ENCODE measurements around the gene BCR.
"Not testable (repeated sequence)": the region's sequence is repeated elsewhere in the genome, so short reads cannot be mapped to it uniquely, and the experiment has no call there.

Gene BCR

DNA sequence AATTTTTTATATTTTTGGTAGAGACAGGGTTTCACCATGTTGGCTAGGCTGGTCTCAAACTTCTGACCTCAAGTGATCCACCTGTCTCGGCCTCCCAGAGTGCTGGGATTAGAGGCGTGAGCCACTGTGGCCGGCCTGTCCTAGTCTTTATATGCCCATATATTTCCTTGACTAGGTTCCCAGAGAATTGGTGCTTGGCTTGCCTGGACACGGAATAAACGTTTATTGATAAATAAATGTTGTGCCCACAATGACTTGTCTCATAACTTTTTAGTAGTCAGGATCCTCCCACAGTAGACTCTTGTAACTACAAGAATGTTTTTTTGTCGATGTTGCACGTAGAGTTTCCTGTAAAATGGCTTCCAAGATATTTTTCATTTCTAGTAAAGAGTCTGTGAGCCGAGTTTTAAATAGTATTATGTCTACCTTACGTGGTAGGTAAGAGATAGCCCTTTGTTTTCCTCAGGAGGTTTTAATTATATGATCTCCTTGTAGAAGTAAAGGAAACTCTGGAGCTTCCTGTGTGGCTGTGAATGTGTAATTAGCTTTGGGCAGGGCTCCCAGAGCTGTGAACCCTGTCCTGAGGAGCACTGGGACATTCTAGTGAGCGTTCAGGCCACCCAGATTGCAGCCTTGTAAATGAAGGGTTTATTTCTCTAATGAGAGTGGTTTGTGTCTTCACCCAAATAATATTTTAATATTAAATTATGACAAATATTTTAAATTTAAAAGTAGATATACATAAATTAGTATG lies 161.8 kb downstream of the BCR start:
- H2AK5ac ChIP-seq (ENCODE audit: low read length); H3K4me1 ChIP-seq (ENCODE audit: control insufficient read depth, low read depth, low read length); H2BK15ac ChIP-seq (replicated peaks; ENCODE audit: low read depth); H2BK5ac ChIP-seq (ENCODE audit: low read length); H4K8ac ChIP-seq (ENCODE audit: low read depth, low read length); H3K23ac ChIP-seq (ENCODE audit: low read length); DNase-seq; H2BK120ac ChIP-seq (ENCODE audit: low read depth, low read length); H3K36me3 ChIP-seq (ENCODE audit: control insufficient read depth, insufficient read depth, low read length); H3K9ac ChIP-seq (ENCODE audit: low read length); H3K4me3 ChIP-seq (ENCODE audit: low read length); H4K5ac ChIP-seq (ENCODE audit: low read length); H3K79me2 ChIP-seq (ENCODE audit: control insufficient read depth, insufficient read depth, low read length); H3K56ac ChIP-seq (ENCODE audit: low read length); H3K18ac ChIP-seq (ENCODE audit: low read length); H3K79me1 ChIP-seq (ENCODE audit: low read length); H3K27ac ChIP-seq (ENCODE audit: low read depth, low read length); H3K27me3 ChIP-seq (ENCODE audit: insufficient read depth, low read length, poor library complexity); H3K4ac ChIP-seq (ENCODE audit: low read depth, low read length); H3K4me2 ChIP-seq (ENCODE audit: low read length): not testable (repeated sequence)
- WGBS (ENCODE audit: extremely low coverage, insufficient coverage, low lambda C conversion rate): no CpG with 5 or more reads among the region's 10 CpGs

DNA sequence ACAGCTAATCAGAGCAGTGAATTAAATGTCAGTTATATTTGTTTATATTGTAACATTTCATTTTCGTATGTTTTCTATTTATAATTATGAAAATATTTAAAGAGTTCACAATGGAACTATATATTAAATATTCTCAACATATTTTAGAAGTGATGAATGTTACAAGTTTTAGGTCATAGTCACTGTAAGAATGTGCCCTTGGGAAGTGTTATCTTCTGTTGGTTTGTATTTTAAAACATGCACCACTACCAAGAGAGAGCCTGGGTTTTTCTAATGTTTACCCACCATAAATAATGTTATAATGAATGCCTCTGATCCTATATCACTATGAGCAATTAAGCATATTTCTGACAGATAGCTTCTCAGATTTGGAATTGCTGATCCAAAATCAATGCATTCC lies 171.0 kb downstream of the BCR start:
- H3K79me1 ChIP-seq (ENCODE audit: low read length): no peaks in the 10 kb centered on the region
- H2BK15ac ChIP-seq (replicated peaks; ENCODE audit: low read depth): no peak overlapping the region
- H3K4me1 ChIP-seq (ENCODE audit: control insufficient read depth, low read depth, low read length): no peaks in the 10 kb centered on the region
- H2AK5ac ChIP-seq (ENCODE audit: low read length): no peak overlapping the region
- no peaks in the 10 kb centered on the region for H3K79me2 ChIP-seq (ENCODE audit: control insufficient read depth, insufficient read depth, low read length)
- H3K18ac ChIP-seq (ENCODE audit: low read length): no peak overlapping the region
- no peak for DNase-seq
- no peak overlapping the region for H2BK120ac ChIP-seq (ENCODE audit: low read depth, low read length)
- no peak overlapping the region for H3K4ac ChIP-seq (ENCODE audit: low read depth, low read length)
- H3K9ac ChIP-seq (ENCODE audit: low read length): no peak overlapping the region
- H3K4me3 ChIP-seq (ENCODE audit: low read length): no peak overlapping the region
- no CpG with 5 or more reads among the region's 1 CpG for WGBS (ENCODE audit: extremely low coverage, insufficient coverage, low lambda C conversion rate)
- H3K36me3 ChIP-seq (ENCODE audit: control insufficient read depth, insufficient read depth, low read length): no peaks in the 10 kb centered on the region
- H3K27me3 ChIP-seq (ENCODE audit: insufficient read depth, low read length, poor library complexity): peaks cover 2% of the 10 kb centered on the region
- H4K8ac ChIP-seq (ENCODE audit: low read depth, low read length): no peak overlapping the region
- H4K5ac ChIP-seq (ENCODE audit: low read length): no peak overlapping the region
- H3K4me2 ChIP-seq (ENCODE audit: low read length): no peak overlapping the region
- no peak overlapping the region for H3K56ac ChIP-seq (ENCODE audit: low read length)
- H2BK5ac ChIP-seq (ENCODE audit: low read length): no peak overlapping the region
- no peak overlapping the region for H3K23ac ChIP-seq (ENCODE audit: low read length)
- H3K27ac ChIP-seq (ENCODE audit: low read depth, low read length): no peak overlapping the region

DNA sequence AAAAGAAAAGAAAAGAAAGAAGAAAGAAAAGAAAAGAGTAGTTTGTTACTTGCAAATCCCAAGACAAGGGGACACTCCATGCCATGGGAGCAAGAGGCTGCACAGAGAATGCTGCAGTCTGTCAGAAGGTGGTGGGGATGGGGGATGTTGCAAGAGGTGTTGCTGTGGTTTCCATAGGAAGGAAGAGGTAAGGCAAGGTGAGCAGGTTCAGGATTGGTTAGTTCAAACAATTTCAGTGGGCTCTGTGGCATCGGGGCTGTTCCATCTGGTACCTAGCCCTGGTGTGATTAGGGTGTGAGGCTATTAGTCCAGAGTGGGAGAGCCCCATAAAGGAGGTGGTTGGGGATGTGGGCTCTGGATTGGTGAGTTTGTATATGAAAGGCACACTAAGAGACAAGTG lies 172.7 kb downstream of the BCR start:
- Histone ChIP-seq H3K9ac (ENCODE audit: low read length) (no peak overlapping the region), H2BK15ac (replicated peaks; ENCODE audit: low read depth) (no peak overlapping the region), H4K8ac (ENCODE audit: low read depth, low read length) (no peak overlapping the region), H3K56ac (ENCODE audit: low read length) (no peak overlapping the region), H4K5ac (ENCODE audit: low read length) (no peak overlapping the region), H3K27me3 (ENCODE audit: insufficient read depth, low read length, poor library complexity) (peaks cover 2% of the 10 kb centered on the region), H2AK5ac (ENCODE audit: low read length) (no peak overlapping the region), H3K79me2 (ENCODE audit: control insufficient read depth, insufficient read depth, low read length) (no peaks in the 10 kb centered on the region), H2BK5ac (ENCODE audit: low read length) (no peak overlapping the region), H3K36me3 (ENCODE audit: control insufficient read depth, insufficient read depth, low read length) (no peaks in the 10 kb centered on the region), H3K4me3 (ENCODE audit: low read length) (no peak overlapping the region), H3K4me1 (ENCODE audit: control insufficient read depth, low read depth, low read length) (no peaks in the 10 kb centered on the region), H3K4me2 (ENCODE audit: low read length) (no peak overlapping the region), H2BK120ac (ENCODE audit: low read depth, low read length) (no peak overlapping the region), H3K27ac (ENCODE audit: low read depth, low read length) (no peak overlapping the region), H3K18ac (ENCODE audit: low read length) (no peak overlapping the region), H3K4ac (ENCODE audit: low read depth, low read length) (no peak overlapping the region), H3K23ac (ENCODE audit: low read length) (no peak overlapping the region), H3K79me1 (ENCODE audit: low read length) (no peaks in the 10 kb centered on the region)
- WGBS (ENCODE audit: extremely low coverage, insufficient coverage, low lambda C conversion rate): no CpG with 5 or more reads among the region's 1 CpG
- DNase-seq: no peak

DNA sequence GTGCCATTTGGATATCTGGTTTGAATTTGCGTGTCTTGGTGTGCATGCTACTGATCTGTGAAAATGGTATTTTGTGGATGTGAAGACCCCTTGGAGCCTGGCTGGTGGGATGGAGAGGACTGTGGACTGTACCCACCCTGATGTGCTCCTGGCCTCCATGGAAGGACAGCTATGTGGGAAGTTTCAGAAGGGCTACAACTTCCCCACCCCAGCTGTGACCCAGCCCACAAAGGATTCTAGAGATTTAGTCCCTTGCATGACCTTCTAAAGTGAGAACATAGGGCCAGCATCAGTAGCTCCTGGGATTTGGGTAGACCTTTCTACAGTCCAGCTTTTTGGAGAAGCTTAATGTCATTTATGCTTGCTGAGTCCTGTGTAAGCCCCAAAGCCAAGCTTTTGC lies 173.4 kb downstream of the BCR start:
- DNase-seq: no peak
- no peak overlapping the region for H4K8ac ChIP-seq (ENCODE audit: low read depth, low read length)

DNA sequence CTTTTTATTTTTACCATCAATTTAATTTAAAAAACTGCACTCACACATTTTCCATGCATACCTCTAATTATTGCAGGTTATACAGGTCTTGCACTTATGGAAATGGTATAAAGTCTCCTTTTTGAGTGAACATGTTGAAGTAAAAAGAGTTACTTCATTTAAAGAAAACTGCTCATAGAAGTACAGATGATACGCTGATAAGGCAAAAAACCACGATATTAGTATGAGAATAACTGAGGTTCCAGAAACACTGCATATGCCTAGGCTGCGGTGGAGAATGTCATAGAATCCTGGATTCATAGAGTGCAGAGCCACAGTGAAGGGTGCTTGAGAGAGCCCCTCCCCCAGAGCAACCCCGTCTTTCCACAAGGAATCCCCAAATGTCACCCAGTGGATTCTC lies 175.8 kb downstream of the BCR start:
- WGBS (ENCODE audit: extremely low coverage, insufficient coverage, low lambda C conversion rate): no CpG with 5 or more reads among the region's 4 CpGs
- Histone ChIP-seq H3K27ac (ENCODE audit: low read depth, low read length) (no peak overlapping the region), H2BK120ac (ENCODE audit: low read depth, low read length) (no peak overlapping the region), H3K9ac (ENCODE audit: low read length) (no peak overlapping the region), H3K56ac (ENCODE audit: low read length) (no peak overlapping the region), H2BK5ac (ENCODE audit: low read length) (no peak overlapping the region), H3K27me3 (ENCODE audit: insufficient read depth, low read length, poor library complexity) (peaks cover 5% of the 10 kb centered on the region), H3K18ac (ENCODE audit: low read length) (no peak overlapping the region), H4K8ac (ENCODE audit: low read depth, low read length) (no peak overlapping the region), H3K4me1 (ENCODE audit: control insufficient read depth, low read depth, low read length) (no peaks in the 10 kb centered on the region), H2AK5ac (ENCODE audit: low read length) (no peak overlapping the region), H2BK15ac (replicated peaks; ENCODE audit: low read depth) (no peak overlapping the region), H4K5ac (ENCODE audit: low read length) (no peak overlapping the region), H3K36me3 (ENCODE audit: control insufficient read depth, insufficient read depth, low read length) (no peaks in the 10 kb centered on the region), H3K4ac (ENCODE audit: low read depth, low read length) (no peak overlapping the region), H3K4me2 (ENCODE audit: low read length) (no peak overlapping the region), H3K79me1 (ENCODE audit: low read length) (no peaks in the 10 kb centered on the region), H3K23ac (ENCODE audit: low read length) (no peak overlapping the region), H3K4me3 (ENCODE audit: low read length) (no peak overlapping the region), H3K79me2 (ENCODE audit: control insufficient read depth, insufficient read depth, low read length) (no peaks in the 10 kb centered on the region)
- no peak for DNase-seq

More for the DNA sequence above, 173.4 kb downstream of the BCR start:
- H3K79me2 ChIP-seq (ENCODE audit: control insufficient read depth, insufficient read depth, low read length): no peaks in the 10 kb centered on the region
- H2BK15ac ChIP-seq (replicated peaks; ENCODE audit: low read depth): no peak overlapping the region
- H4K5ac ChIP-seq (ENCODE audit: low read length): no peak overlapping the region
- WGBS (ENCODE audit: extremely low coverage, insufficient coverage, low lambda C conversion rate): no CpG with 5 or more reads among the region's 1 CpG
- H2AK5ac ChIP-seq (ENCODE audit: low read length): no peak overlapping the region
- no peak overlapping the region for H3K4ac ChIP-seq (ENCODE audit: low read depth, low read length)
- H3K4me2 ChIP-seq (ENCODE audit: low read length): no peak overlapping the region
- no peak overlapping the region for H2BK120ac ChIP-seq (ENCODE audit: low read depth, low read length)
- H3K36me3 ChIP-seq (ENCODE audit: control insufficient read depth, insufficient read depth, low read length): no peaks in the 10 kb centered on the region
- H2BK5ac ChIP-seq (ENCODE audit: low read length): no peak overlapping the region
- H3K18ac ChIP-seq (ENCODE audit: low read length): no peak overlapping the region
- H3K56ac ChIP-seq (ENCODE audit: low read length): no peak overlapping the region
- H3K79me1 ChIP-seq (ENCODE audit: low read length): no peaks in the 10 kb centered on the region
- no peak overlapping the region for H3K27ac ChIP-seq (ENCODE audit: low read depth, low read length)
- no peaks in the 10 kb centered on the region for H3K4me1 ChIP-seq (ENCODE audit: control insufficient read depth, low read depth, low read length)
- no peak overlapping the region for H3K4me3 ChIP-seq (ENCODE audit: low read length)
- H3K9ac ChIP-seq (ENCODE audit: low read length): no peak overlapping the region
- H3K23ac ChIP-seq (ENCODE audit: low read length): no peak overlapping the region
- peaks cover 2% of the 10 kb centered on the region for H3K27me3 ChIP-seq (ENCODE audit: insufficient read depth, low read length, poor library complexity)

DNA sequence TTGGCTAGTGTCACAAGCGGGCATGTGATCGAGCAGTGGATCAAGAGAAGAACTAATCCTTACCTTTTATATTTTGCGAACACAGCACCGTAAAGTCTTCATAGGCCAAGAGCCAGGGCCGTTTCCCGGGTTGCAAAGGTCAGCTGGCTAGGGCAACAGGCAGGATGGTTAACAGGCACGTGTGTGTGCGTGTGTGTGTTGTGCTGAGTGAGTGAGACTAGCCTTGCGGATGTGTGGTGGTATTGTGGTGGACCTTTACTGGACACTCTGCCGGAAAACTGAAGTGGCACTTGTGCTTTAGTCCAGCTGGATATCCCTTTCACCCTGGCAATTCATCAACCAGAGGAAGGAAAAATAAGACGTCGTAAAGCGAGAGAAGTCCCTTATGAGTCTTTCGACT lies 176.7 kb downstream of the BCR start:
- H2BK15ac ChIP-seq (replicated peaks; ENCODE audit: low read depth): no peak overlapping the region
- H2AK5ac ChIP-seq (ENCODE audit: low read length): no peak overlapping the region
- no peak overlapping the region for H2BK120ac ChIP-seq (ENCODE audit: low read depth, low read length)
- peaks cover 6% of the 10 kb centered on the region for H3K27me3 ChIP-seq (ENCODE audit: insufficient read depth, low read length, poor library complexity)
- H3K79me1 ChIP-seq (ENCODE audit: low read length): no peaks in the 10 kb centered on the region
- H3K4me3 ChIP-seq (ENCODE audit: low read length): no peak overlapping the region
- no peaks in the 10 kb centered on the region for H3K4me1 ChIP-seq (ENCODE audit: control insufficient read depth, low read depth, low read length)
- no peak overlapping the region for H3K9ac ChIP-seq (ENCODE audit: low read length)
- no peak overlapping the region for H4K8ac ChIP-seq (ENCODE audit: low read depth, low read length)
- H3K23ac ChIP-seq (ENCODE audit: low read length): no peak overlapping the region
- no peak overlapping the region for H2BK5ac ChIP-seq (ENCODE audit: low read length)
- H3K56ac ChIP-seq (ENCODE audit: low read length): no peak overlapping the region
- DNase-seq: no peak
- H3K79me2 ChIP-seq (ENCODE audit: control insufficient read depth, insufficient read depth, low read length): no peaks in the 10 kb centered on the region
- H3K18ac ChIP-seq (ENCODE audit: low read length): no peak overlapping the region
- H3K27ac ChIP-seq (ENCODE audit: low read depth, low read length): no peak overlapping the region
- no peak overlapping the region for H3K4me2 ChIP-seq (ENCODE audit: low read length)
- H3K4ac ChIP-seq (ENCODE audit: low read depth, low read length): no peak overlapping the region
- no peaks in the 10 kb centered on the region for H3K36me3 ChIP-seq (ENCODE audit: control insufficient read depth, insufficient read depth, low read length)
- no CpG with 5 or more reads among the region's 14 CpGs for WGBS (ENCODE audit: extremely low coverage, insufficient coverage, low lambda C conversion rate)
- H4K5ac ChIP-seq (ENCODE audit: low read length): no peak overlapping the region

Measured in mesendoderm (in vitro differentiated cells).